Pons (tissue), 1 donor: Measurements from ENCODE around the gene RNF113B.

Source experiments
- DNase-seq: peaks from one replicate; pipeline ENCODE4 v3.0.0-alpha.2; 2016; ENCODE audit warnings: low spot score

Gene RNF113B

GRCh38 chr13:98203646-98204326, 26.7 kb upstream of the RNF113B start:
- DNase-seq: no peak

- no peak for DNase-seq
Measured at GRCh38 chr13:98201984-98202383, 24.9 kb upstream of the RNF113B start.

GRCh38 chr13:98201189-98201588, 24.1 kb upstream of the RNF113B start:
- DNase-seq: no peak

- DNase-seq: no peak
Measured at GRCh38 chr13:98200211-98200878, 23.3 kb upstream of the RNF113B start.

GRCh38 chr13:98199480-98199879, 22.4 kb upstream of the RNF113B start:
- DNase-seq: no peak

GRCh38 chr13:98198683-98199082, 21.6 kb upstream of the RNF113B start:
- no peak for DNase-seq

GRCh38 chr13:98195054-98195791, 18.2 kb upstream of the RNF113B start:
- no peak for DNase-seq

GRCh38 chr13:98192008-98192407, 14.9 kb upstream of the RNF113B start:
- DNase-seq: no peak

GRCh38 chr13:98190889-98191444, 13.9 kb upstream of the RNF113B start:
- DNase-seq: no peak

- DNase-seq: no peak
Measured at GRCh38 chr13:98189841-98190505, 12.9 kb upstream of the RNF113B start.

- no peak for DNase-seq
Measured at GRCh38 chr13:98188544-98189166, 11.6 kb upstream of the RNF113B start.

- DNase-seq: peak; percentile 9
Measured at GRCh38 chr13:98187965-98188261, 10.8 kb upstream of the RNF113B start.

GRCh38 chr13:98187155-98187964, 10.3 kb upstream of the RNF113B start:
- DNase-seq: no peak

- no peak for DNase-seq
Measured at GRCh38 chr13:98184792-98185191, 7.7 kb upstream of the RNF113B start.

- DNase-seq: no peak
Measured at GRCh38 chr13:98182589-98182988, 5.5 kb upstream of the RNF113B start.

GRCh38 chr13:98182153-98182552, 5.1 kb upstream of the RNF113B start:
- no peak for DNase-seq

GRCh38 chr13:98181111-98181815, 4.2 kb upstream of the RNF113B start:
- no peak for DNase-seq

GRCh38 chr13:98180092-98180491, 3.0 kb upstream of the RNF113B start:
- DNase-seq: no peak

- DNase-seq: no peak
Measured at GRCh38 chr13:98175823-98176222, 1.2 kb downstream of the RNF113B start.

- no peak for DNase-seq
Measured at GRCh38 chr13:98175043-98175442, 2.0 kb downstream of the RNF113B start.
